Right renal pelvis (tissue), 4 donors: ENCODE results near the gene CADM2. TPM values are rescaled to one million over a fixed set of nuclear protein-coding genes. Genes with fewer than 3 reads are reported as not detected.

Experiments
- DNase-seq, 4 donors: peaks; one replicate each; pipeline ENCODE4 v3.0.0-alpha.2; 2013; ENCODE audit warnings: low read depth in 4 of 4, low spot score in 3 of 4, missing footprints in 1 of 4
- polyA plus RNA-seq, 4 donors: library from polyadenylated mRNA; unstranded; fragments of 120-200 nt; gene quantifications; one replicate each; pipeline ENCODE4 v1.2.1, GENCODE V29; 2013; ENCODE audit not compliant: insufficient read length in 4 of 4

Gene CADM2
- polyA plus RNA-seq, 4 donors, result 0.53 to 1.0 (median 0.59) TPM

- DNase-seq, result no peak
Measured at GRCh38 chr3:84983490-84983889, 24.7 kb downstream of the CADM2 start.

DNA sequence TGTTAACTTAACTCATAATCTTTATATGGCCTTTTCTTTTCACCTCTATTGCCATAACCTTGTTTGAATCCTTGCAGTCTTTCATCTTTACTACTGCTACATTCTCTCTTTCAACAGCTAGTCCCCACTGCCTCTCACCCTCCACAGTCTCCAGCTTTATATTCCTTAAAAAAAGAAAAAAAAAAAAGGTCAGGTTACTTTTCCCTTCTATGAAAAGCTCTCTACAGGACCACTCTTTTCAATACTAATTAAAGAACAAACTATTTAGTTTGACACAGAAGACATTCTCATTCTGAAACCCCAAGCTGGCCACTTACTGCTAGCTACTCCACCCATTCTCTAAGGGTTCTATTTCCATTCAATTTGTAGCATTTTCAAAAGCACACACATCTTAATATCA is 25.6 kb downstream of the CADM2 start:
- DNase-seq, result no peak

GRCh38 chr3:84985795-84986194 is 27.0 kb downstream of the CADM2 start:
- no peak for DNase-seq

DNA sequence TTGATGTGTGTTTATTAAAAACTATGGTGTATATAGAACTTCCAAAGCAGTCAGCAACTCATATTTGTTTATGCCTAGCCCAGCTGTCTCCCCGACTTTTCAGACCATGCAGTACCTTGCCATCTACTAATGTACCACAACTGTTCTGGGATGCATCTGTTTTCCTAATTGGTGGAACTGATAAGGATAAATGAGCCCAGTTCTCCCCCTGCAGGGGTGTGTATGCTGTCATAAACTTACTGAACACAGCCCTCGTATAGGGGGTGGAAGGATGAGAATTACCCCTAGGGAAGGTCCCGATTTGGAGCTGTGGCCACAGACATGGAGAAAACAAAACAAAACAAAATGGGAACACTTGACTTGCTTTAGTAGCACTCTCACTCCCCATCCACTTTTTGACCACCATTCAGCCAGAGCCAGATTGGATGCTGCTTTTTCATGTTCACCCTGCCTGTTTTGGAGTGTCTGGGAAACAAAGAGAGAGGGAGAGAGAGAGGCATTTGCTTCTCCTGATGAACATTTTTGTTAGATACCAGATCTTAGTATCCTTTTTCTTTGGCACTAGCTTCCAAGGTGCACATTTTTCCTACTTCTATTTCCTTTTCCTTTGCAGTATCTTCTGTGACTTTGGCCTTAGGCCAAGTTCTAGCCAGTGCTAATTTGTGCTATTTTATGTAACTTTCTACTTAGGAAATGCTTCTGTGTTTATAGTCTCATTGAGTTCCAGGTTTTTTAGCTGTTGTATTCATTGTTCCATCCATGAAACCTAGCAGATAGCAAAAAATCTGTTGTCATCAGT is 29.1 kb downstream of the CADM2 start:
- no peak for DNase-seq

DNA sequence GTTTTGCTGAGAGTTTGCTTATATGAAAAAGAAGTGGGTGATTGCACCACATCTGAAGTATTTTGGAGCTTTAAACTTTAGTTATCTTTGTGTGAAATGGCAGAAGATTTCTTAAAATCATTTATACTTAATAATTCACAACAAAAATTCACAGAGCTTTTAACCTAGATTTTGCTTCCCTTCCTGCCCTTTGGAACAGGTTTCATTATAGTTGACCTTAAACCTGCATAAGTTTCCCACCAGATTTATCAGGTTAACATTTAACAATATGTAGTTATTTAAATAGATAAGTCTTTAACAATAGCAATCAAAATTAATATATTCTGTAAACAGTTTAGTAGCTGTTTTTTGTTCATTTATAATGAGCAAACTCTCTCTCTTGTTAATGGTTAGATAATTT is 30.3 kb downstream of the CADM2 start:
- DNase-seq, result no peak

- DNase-seq, result no peak
Measured at GRCh38 chr3:84991422-84991900, 32.7 kb downstream of the CADM2 start.

- no peak for DNase-seq
Measured at GRCh38 chr3:84993956-84994355, 35.2 kb downstream of the CADM2 start.

DNA sequence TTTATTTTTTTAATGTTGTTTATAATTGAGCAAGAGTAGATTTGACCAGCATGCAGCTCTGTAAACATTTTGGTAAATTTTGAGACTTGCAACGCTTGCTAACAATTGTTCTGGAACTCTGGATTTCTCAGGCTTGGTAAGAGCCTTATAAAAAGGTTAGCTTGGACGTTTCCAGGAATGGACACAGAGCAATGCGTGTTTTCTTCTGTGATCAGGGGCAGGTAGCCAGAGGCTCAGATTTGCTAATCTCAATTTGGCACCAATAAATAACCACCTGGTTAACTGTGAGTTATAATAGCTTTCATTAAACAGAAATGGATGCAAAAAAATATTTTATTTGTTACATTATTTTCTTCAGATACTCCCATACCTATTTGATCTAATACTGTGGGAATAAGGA is 39.8 kb downstream of the CADM2 start:
- DNase-seq, result no peak

DNA sequence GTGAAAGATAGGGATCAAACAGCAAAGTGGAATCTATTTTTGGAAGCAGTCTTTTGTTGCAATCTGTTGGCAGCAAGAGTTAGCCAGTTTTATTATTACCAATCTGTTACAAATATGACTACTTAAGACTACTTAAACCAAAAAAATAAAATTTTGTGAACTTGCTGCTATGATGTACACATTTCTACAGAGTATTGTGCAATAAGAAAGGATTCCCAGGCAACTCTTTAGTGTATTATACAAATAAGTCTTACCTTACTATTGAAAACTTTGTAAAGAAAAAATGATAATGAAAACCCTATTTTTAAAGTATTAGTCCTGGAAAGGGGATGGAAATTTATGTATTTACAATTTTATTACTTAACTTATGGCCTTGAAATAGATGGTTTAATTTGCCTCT is 44.7 kb downstream of the CADM2 start:
- no peak for DNase-seq

GRCh38 chr3:85004147-85004546 is 45.4 kb downstream of the CADM2 start:
- no peak for DNase-seq

- no peak for DNase-seq
Measured at GRCh38 chr3:85005946-85006345, 47.2 kb downstream of the CADM2 start.

DNA sequence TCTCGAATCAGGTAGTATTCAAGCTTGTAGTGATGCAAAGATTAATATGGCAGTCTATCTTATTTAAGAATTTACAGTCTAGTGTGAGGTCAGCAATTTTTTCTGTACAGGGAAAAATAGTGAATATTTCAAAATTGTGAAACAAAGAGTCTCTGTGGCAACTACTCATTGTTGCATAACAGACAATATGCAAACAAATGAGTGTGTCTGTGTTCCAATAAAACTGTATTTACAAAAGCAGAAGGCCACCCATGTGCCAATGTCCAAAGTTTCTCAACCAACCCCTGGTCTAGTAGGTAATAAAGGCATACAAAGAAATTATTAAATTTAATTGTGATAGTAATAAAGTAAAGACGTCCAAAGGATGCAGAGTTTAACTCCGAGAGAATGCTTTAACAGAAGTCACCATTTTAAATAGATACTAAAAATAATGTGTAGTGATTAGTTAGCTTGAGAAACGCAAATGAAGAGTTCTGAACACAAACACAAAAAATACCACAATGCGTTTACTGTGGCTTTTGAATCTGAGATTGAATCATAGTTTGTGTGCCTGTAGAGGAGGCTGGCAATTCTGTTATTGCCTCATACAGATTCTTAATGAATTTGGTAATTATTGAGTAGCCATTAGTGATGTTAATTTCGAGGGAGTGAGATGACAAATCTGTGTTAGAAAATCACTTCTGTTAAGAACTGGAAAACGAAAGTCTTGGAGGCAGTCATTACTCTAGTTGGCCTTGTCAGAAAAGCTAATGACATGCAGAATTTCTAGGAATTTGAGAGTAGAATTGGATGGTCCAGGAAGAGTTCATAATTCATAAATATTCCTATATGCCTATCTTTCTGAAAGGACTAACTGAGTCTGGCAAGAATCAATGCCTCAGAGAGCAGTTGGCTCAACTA is 48.7 kb downstream of the CADM2 start:
- no peak for DNase-seq

DNA sequence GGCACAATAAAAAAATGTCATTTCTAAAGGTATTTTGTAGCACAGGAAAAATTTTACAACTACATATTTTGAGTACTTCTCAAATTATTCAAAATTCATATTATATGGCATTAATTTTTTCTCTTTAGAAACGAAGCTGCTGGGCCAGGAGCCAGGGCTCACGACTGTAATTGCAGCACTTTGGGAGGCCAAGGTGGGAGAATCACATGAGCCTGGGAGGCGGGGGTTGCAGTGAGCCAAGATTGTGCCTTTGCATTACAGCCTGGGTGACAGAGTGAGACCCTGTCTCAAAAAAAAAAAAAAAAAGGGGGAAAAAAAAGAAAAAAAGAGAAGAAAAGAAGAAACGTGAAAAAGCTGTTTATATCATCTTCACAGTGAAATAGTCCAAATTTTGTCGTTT is 62.0 kb downstream of the CADM2 start:
- no peak for DNase-seq

- no peak for DNase-seq
Measured at GRCh38 chr3:85030052-85030451, 71.3 kb downstream of the CADM2 start.

DNA sequence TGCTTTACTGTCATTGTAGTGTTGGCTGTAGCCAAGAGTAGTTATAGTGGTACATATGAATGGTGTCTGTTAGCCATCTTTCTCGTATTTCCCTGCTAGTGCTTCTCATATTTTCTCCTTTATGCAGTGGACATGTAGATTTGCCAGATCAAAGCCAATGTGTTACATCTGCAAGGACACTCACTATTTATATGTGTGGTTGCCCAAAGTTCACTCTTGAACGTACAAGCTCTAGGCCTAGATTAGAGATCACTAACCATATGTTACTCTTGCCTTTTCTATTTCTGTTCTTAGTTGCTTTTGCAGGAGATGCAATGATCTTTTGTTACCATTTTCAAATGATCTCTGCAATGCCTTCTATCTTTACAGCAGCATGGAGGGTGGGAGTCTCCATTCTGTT is 78.4 kb downstream of the CADM2 start:
- DNase-seq, result no peak

DNA sequence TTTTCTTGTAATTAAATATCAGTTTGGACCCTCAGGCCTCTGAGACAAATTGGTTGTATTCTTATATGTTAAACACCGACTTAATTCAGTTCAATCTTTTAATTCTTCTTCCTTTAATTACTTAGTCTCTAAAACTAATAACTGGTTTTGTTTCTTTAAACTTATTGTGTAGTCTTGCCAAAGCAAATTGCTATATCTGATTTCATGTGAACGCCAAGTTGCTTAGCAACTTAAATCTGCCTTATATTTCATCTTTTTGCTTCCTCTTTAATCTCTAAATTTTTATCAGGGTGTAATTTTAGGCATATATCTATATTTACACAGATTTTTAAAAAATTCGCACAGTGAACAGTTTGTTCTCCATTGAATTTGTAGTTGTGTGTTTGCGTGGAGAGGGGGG is 82.2 kb downstream of the CADM2 start:
- no peak for DNase-seq

DNA sequence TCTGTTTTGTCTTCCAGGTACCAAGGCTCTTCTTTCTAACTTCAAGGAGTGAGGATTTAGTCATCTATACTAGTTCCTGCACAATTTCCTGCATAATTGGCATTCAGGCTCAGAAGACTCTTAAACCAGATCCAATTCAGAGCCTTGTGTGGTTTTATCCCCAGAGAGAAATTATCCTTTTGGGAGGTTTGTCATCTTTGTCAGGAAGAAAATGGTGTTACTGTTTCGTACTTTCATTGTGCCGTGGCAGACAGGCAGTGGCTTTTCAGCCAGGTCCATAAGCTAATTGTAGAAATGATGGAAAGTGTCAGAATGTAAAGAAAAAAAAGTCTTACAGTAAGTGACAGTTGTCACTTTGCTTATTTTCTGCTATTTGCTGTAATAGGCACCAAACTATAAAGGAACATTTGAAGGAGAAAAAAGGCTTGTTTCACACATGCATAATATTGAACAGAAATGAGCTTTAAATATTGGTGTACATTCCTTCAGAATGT is 82.8 kb downstream of the CADM2 start:
- no peak for DNase-seq

DNA sequence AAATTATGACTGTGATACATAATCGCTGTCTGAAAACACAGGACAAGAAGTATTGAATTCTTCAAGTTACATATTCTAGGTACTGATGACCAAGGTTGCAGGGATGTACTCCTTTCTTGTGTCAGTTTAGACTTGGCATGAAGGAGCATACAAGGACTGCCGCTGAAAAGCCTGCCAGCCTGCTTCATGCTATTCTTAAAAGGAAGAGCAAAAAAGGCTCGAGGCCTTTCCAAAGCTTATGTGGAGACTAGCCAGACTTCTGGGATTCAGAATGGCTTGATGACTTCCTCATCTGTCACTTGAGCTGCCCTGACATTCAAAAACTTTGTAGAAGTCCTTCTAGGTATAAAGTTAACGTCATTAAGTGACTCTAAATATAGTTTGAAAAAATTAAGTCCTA is 92.0 kb downstream of the CADM2 start:
- DNase-seq, result no peak

DNA sequence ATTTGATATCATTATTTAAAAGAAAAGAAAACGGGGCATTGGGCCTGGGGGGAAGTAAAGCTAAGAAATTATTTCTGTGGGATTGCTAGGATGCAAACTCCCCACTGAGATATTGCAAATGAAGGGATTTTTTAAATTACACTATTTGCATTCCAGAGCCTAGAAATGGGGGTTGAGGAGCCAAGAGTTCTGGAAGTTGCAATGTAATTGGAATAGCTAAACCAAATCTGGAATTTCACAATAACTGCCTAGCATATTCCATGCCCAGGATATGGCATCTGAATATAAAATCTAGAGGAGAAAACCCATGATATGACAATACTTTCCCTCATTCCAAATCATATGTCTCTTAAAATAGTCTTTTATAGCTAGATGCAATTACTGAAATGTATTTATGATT is 93.0 kb downstream of the CADM2 start:
- no peak for DNase-seq

DNA sequence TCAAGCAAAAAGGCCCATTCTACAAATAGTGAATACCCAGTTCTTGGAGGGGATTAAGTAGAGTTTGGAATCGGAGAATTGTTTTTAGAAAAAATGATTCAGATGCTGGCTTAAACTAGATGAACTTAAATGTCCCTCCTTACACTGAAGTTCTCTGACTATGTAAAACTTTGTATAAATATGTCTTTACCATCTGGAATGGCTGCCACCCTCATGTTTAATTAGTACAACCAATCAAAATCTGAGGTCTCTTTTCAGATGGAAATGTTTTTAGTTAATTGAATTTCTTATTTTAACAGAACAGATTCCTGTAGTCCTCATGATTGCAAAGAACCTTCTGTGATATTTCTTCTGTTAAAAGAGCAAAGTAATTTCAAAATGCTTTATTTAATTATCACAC is 94.8 kb downstream of the CADM2 start:
- DNase-seq, result no peak

GRCh38 chr3:85054579-85054978 is 95.8 kb downstream of the CADM2 start:
- DNase-seq, result no peak

GRCh38 chr3:85068911-85069310 is 110.1 kb downstream of the CADM2 start:
- DNase-seq, result no peak
